Measurements from ENCODE around the gene ZW10.

The ZW10 gene

GRCh38 chr11:113698515-113698914 is 75.0 kb downstream of the ZW10 start:
- no peak for DNase-seq (ENCODE audit: low read depth in 2 of 2)

- no peak for DNase-seq (ENCODE audit: low read depth in 2 of 2)
Observed at GRCh38 chr11:113697756-113698407, 75.6 kb downstream of the ZW10 start.

GRCh38 chr11:113697111-113697510 is 76.4 kb downstream of the ZW10 start:
- no peak for DNase-seq (ENCODE audit: low read depth in 2 of 2)

- DNase-seq (ENCODE audit: low read depth in 2 of 2): no peak
Observed at GRCh38 chr11:113695207-113695606, 78.3 kb downstream of the ZW10 start.

- DNase-seq (ENCODE audit: low read depth in 2 of 2): no peak
Observed at GRCh38 chr11:113694390-113694789, 79.1 kb downstream of the ZW10 start.

- no peak for DNase-seq (ENCODE audit: low read depth in 2 of 2)
Observed at GRCh38 chr11:113693030-113693429, 80.5 kb downstream of the ZW10 start.

GRCh38 chr11:113690619-113691569 is 82.6 kb downstream of the ZW10 start:
- DNase-seq (ENCODE audit: low read depth in 2 of 2): no peak

GRCh38 chr11:113689768-113690618 is 83.5 kb downstream of the ZW10 start:
- DNase-seq (ENCODE audit: low read depth in 2 of 2): no peak

GRCh38 chr11:113685654-113686359 is 87.7 kb downstream of the ZW10 start:
- DNase-seq (ENCODE audit: low read depth in 2 of 2): no peak

- no peak for DNase-seq (ENCODE audit: low read depth in 2 of 2)
Observed at GRCh38 chr11:113684496-113684895, 89.0 kb downstream of the ZW10 start.

GRCh38 chr11:113683481-113684046 is 89.9 kb downstream of the ZW10 start:
- DNase-seq (ENCODE audit: low read depth in 2 of 2): no peak
